Measurements from ENCODE around the gene PER1. TPM values are rescaled to one million over a fixed set of nuclear protein-coding genes. Genes with fewer than 3 reads are reported as not detected.

The PER1 gene
- total and polyA plus RNA-seq, 9 of the 15 experiments (the other 6 are each of a cell fraction or from before 2014, with no cell fraction given): 0.13 to 26.0 (median 3.4) TPM

- H3K27ac ChIP-seq (ENCODE audit: extremely low read depth, low read depth, low read length): peak within 1 kb of the TSS; percentile 97
- WGBS (ENCODE audit: insufficient coverage, low coverage, missing lambda C conversion rate): 0% methylated on average over 36 of the region's 75 CpGs
- peaks cover 34 to 50% of the 10 kb centered on the region in 2 experiments for H3K4me1 ChIP-seq (replicated peaks in 1 of 2; ENCODE audit: control insufficient read depth in 2 of 2, insufficient read depth in 2 of 2, low read length in 2 of 2)
- H3K9me1 ChIP-seq (ENCODE audit: control insufficient read depth, insufficient read depth, low read length): peaks cover 5% of the 10 kb centered on the region
- H3K4me2 ChIP-seq (ENCODE audit: insufficient read depth, low read length): peak within 1 kb of the TSS; percentile 94
- peak within 1 kb of the TSS; percentile 97 for H3K4me3 ChIP-seq
- H2AFZ ChIP-seq (ENCODE audit: low read depth, low read length): peak within 1 kb of the TSS; percentile 81
- intact Hi-C loops (cut with micrococcal nuclease): no loop called here
- BruUV-seq (replicated peaks): no TSS peak
- POLR2A ChIA-PET: interaction anchor here (1.0 kb wide), 1 partner anchor 8 kb away, joined by 3 read pairs; no protein-coding TSS in a partner anchor
- peak within 1 kb of the TSS; percentile 96 to 98 for H3K9ac ChIP-seq (ENCODE audit: insufficient read depth in 1 of 2, low read depth in 2 of 2, low read length in 2 of 2)
- no peaks in the 10 kb centered on the region for H3K27me3 ChIP-seq (ENCODE audit: control insufficient read depth in 2 of 2, insufficient read depth in 2 of 2, low read length in 2 of 2)
- H3K36me3 ChIP-seq (ENCODE audit: control insufficient read depth, insufficient read depth, low read length): peaks cover 29% of the 10 kb centered on the region; the same call in 2 of the 3 replicates
- ATAC-seq (peak; percentile 60), FAIRE-seq (no peak), DNase-seq (ENCODE audit: extremely low read depth in 1 of 4, low spot score in 3 of 4) (peak in 3 of 4 experiments; percentile 54 to 69 (median 59))
- H3K9me3 ChIP-seq (replicated peaks; ENCODE audit: control insufficient read depth, insufficient read depth, low read depth, low read length): no peaks in the 10 kb centered on the region
- CTCF ChIA-PET (ENCODE audit: low intra/inter-chr PET ratio): interaction anchor here (1.1 kb wide), 1 partner anchor 24 kb away, joined by 3 read pairs; no protein-coding TSS in a partner anchor
- 0 out of 2 replicates have a peak, but pooled peaks cover 12% of the 10 kb centered on the region for H4K20me1 ChIP-seq (replicated peaks; ENCODE audit: control insufficient read depth, insufficient read depth, low read length)
- in situ Hi-C loops (cut with MboI): no loop called here
- peaks cover 31% of the 10 kb centered on the region for H3K79me2 ChIP-seq (ENCODE audit: control insufficient read depth, insufficient read depth, low read length)
- 0 out of 2 replicates have a peak, but pooled peaks have one; percentile 43 for TF ChIP-seq RB1 (IDR thresholded peaks at IDR 0.05; ENCODE audit: low read depth)
- TF ChIP-seq ZNF143 (CRISPR knock-in tag; IDR thresholded peaks at IDR 0.05): 0 out of 2 replicates have a peak, but pooled peaks have one; percentile 36
- TF ChIP-seq CHD4 (IDR thresholded peaks at IDR 0.05; ENCODE audit: insufficient read depth, insufficient replicate concordance, low read depth, low read length, poor library complexity, severe bottlenecking): no peak
- peak; percentile 78; the same call in 1 of the 2 replicates for TF ChIP-seq GATAD2B (IDR thresholded peaks at IDR 0.05; ENCODE audit: borderline replicate concordance)
- TF ChIP-seq KLF16 (IDR thresholded peaks at IDR 0.05): peak; percentile 90
- TF ChIP-seq MYC (IDR thresholded peaks at IDR 0.05; ENCODE audit: low read depth, low read length): peak; percentile 61; the same call in 1 of the 2 replicates
- no peak for TF ChIP-seq MYC (CRISPR knock-in tag; IDR thresholded peaks at IDR 0.05; ENCODE audit: borderline replicate concordance, low read depth)
- TF ChIP-seq ZNF398 (CRISPR knock-in tag; IDR thresholded peaks at IDR 0.05): no peak
- peak; percentile 65 to 95 (median 93) for TF ChIP-seq YY1 (IDR thresholded peaks at IDR 0.05; ENCODE audit: borderline replicate concordance in 1 of 3, control insufficient read depth in 1 of 3, extremely low read depth in 1 of 3, insufficient read depth in 3 of 3, insufficient read length in 1 of 3, insufficient replicate concordance in 2 of 3, low read depth in 1 of 3, low read length in 2 of 3)
- TF ChIP-seq JUN (IDR thresholded peaks at IDR 0.05; ENCODE audit: borderline replicate concordance, low read depth, low read length): no peak
- TF ChIP-seq JUN (CRISPR knock-in tag; IDR thresholded peaks at IDR 0.05; ENCODE audit: borderline replicate concordance): peak; percentile 61; the same call in 1 of the 2 replicates
- TF ChIP-seq CBFA2T2 (conservative IDR thresholded peaks at IDR 0.05): no peak
- TF ChIP-seq VEZF1 (CRISPR knock-in tag; IDR thresholded peaks at IDR 0.05): peak; percentile 67; the same call in 1 of the 2 replicates
- TF ChIP-seq SNAPC5 (CRISPR knock-in tag; IDR thresholded peaks at IDR 0.05): no peak
- peak; percentile 90 for TF ChIP-seq POLR2G (IDR thresholded peaks at IDR 0.05; ENCODE audit: low read depth, low read length)
- TF ChIP-seq RBM39 (optimal IDR thresholded peaks at IDR 0.05; ENCODE audit: low read depth, low read length): no peak
- peak in 1 of 2 experiments; percentile 69; a peak in 2 of 4 replicates for TF ChIP-seq MAZ (CRISPR knock-in tag; conservative IDR thresholded peaks at IDR 0.05 in 1 of 2, IDR thresholded peaks at IDR 0.05 in 1 of 2)
Observed at GRCh38 chr17:8162233-8162996, 10.2 kb upstream of the PER1 start, which contains the start of gene VAMP2. Gene VAMP2, minus strand, starts transcription at chr17:8162948. Its CDS starts 69 bp downstream, at chr17:8162879.

Measured in K562 (cell line).